ENCODE measurements around the gene MRPL43.

The MRPL43 gene

DNA sequence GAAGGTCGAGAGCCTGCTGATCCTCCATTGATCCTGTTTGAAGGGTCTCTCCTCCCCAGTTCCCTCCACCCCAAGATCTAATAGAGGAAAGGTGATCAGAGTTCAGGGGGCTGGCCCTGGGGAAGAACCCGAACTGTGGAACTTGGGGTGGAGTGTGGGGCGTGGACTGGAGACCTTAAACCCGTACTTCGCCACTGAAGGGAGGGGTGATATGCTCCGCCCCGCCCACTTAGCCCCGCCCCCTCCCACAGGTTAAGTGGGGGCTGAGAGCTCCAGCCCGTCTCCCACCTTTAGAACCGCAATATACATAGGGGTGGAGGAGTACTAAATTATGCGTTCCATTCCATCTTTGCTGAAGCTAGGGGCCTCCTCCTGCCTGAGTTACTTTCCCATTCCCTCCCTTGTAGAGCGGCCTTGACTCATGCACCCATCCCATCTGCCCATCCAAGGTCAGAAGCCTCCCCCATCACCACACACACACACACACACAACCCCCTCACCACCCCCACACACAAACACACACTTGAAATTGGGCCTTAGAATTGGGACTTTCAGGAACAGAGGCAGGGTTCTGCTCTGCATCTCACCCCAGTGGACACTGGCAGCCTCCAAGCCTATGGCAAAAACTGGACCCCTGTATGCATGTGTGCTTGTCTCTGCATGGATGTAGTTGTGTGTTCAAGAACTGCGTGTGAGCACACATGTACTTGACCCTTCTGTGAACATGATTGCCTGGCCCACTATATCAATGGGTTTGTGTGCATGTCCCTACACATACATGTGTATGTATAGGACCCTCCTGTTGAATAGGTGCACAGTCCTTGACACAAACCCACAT, 17.0 kb downstream of the MRPL43 start:
- H3K4me3 ChIP-seq (replicated peaks in 1 of 2; ENCODE audit: low read depth in 2 of 2, low read length in 2 of 2), result peak overlapping the region; percentile 58 to 62
- DNase-seq (ENCODE audit: low read depth in 2 of 2), result no peak
- TF ChIP-seq, protein P1, sequence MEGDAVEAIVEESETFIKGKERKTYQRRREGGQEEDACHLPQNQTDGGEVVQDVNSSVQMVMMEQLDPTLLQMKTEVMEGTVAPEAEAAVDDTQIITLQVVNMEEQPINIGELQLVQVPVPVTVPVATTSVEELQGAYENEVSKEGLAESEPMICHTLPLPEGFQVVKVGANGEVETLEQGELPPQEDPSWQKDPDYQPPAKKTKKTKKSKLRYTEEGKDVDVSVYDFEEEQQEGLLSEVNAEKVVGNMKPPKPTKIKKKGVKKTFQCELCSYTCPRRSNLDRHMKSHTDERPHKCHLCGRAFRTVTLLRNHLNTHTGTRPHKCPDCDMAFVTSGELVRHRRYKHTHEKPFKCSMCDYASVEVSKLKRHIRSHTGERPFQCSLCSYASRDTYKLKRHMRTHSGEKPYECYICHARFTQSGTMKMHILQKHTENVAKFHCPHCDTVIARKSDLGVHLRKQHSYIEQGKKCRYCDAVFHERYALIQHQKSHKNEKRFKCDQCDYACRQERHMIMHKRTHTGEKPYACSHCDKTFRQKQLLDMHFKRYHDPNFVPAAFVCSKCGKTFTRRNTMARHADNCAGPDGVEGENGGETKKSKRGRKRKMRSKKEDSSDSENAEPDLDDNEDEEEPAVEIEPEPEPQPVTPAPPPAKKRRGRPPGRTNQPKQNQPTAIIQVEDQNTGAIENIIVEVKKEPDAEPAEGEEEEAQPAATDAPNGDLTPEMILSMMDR (IDR thresholded peaks at IDR 0.05; ENCODE audit: low read depth, low read length), result no peak

DNA sequence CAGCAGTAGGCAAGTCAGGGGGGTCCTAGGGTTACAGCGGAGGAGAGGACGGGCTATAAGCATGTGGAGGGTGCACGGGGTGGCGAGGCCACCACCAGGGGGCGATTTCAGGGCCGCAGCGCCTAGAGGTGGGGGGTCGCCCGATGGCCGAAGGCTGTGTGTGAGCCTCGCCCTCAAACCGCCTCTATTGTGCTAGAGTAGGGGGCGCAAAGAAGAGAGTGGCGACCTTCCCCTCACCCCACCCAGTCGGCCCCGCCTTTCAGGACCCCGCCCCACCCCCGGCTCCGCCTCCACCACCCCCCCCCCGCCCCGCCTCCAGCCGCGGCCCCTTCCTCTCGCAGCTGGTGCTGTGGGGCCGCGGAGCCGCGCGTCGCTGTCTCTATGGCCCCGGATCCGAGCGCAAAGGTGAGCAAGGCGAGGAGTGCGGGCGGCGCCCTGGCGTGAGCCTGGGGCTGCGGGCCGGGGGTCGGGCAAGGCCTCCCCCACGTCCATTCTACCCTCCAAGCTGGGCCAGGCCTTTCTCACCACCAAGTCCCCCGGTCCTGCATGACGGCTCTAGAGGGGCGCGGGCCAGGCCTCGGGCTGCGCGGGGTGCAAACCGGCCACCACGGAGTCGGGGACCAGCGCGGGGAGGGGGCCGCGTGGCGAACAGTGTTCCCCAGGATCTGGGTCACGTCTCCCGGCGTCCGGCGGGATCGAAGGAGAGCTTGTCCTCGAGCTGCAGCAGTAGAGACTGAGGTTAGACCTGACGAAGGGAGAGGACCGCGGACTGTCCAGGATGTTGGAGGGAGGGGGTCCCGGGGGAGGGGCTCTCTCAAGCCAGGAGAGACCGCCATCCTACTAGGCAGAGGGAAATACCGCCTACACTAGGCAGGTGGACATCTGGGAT, 17.9 kb downstream of the MRPL43 start, which contains the start of gene SEMA4G:
Gene SEMA4G, plus strand, starts transcription at position 318 of the 889 bp plus-strand sequence. CDS start 3,409 bp downstream, outside the sequence.
- TF ChIP-seq, protein P1 (IDR thresholded peaks at IDR 0.05; ENCODE audit: low read depth, low read length), result peak; percentile 88
- H3K4me3 ChIP-seq (replicated peaks in 1 of 2; ENCODE audit: low read depth in 2 of 2, low read length in 2 of 2), result peak within 1 kb of the TSS; percentile 58 to 62
- DNase-seq (ENCODE audit: low read depth in 2 of 2), result peak; percentile 27 to 33

DNA sequence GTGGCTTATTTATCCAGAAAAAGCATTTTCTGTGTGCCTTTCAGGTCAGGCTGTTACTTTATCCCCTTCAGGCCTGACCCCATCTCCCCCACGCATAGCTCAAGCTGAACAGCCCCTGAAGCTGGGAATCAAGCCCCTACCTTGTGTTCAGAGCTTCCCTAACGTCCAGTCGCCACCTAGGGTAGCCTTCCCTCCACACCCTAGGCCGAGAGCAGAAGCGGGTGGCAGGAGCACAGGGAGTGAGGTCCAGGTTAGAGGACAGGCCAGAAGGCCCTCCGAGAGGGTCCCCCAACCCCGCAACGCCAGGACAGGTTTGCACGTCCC, 18.5 kb downstream of the MRPL43 start:
- DNase-seq (ENCODE audit: low read depth in 2 of 2), result no peak
- peak overlapping the region; percentile 58 to 62 for H3K4me3 ChIP-seq (replicated peaks in 1 of 2; ENCODE audit: low read depth in 2 of 2, low read length in 2 of 2)
- TF ChIP-seq, protein P1 (IDR thresholded peaks at IDR 0.05; ENCODE audit: low read depth, low read length), result no peak

DNA sequence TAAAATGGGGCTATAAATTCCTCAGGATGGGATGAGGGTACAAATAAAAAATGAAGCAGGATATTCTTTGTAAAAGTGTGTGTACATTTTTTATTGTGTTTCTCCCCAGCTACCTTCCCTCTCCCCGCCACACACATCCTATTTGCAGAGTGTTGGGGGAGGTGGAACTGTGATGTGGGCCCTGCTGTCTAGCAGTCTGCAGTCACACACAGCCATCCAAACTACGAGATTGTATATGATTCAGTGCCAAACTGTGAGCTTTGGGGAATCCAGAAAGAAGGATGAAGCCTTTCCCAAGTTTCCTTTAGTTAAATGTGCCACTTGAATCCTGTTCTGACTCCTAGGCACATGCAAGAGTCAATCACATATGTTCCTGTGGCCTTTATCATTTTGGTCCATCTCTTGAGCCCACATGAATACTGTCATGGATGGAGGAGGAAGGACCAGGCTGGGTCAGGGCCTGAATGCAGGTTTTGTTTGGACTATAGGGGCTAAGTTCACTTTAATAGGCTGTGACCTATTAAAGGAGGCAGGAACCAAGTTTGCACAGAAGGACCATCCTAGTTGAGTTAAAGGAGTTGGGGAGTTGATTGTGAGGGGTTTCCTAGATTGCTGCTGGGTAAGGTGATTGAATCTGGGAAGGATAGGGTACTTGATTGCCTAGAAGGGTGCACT, 19.1 kb downstream of the MRPL43 start:
- TF ChIP-seq, protein P1 (IDR thresholded peaks at IDR 0.05; ENCODE audit: low read depth, low read length), result no peak
- H3K4me3 ChIP-seq (replicated peaks in 1 of 2; ENCODE audit: low read depth in 2 of 2, low read length in 2 of 2), result no peak overlapping the region
- no peak for DNase-seq (ENCODE audit: low read depth in 2 of 2)

DNA sequence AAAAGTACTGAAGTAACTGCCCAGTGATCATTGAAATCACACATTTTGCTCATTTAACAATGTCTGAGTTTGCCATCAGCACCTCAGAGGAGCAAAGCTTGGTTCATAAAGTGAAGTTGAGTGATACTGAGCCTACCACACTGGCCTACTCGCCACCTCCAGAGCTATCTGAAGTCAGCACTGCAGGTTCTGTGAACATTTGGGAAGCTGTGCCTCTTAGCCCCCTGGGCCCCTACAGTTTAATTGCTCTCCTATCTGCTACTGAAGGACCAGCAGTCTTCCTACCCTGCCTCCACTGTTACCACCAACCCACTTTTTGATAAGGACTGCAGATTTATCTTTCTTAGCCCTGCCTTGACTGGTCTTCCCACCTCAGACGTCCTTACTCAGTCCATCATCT, 20.0 kb downstream of the MRPL43 start:
- no peak for DNase-seq (ENCODE audit: low read depth in 2 of 2)
- TF ChIP-seq, protein P1 (IDR thresholded peaks at IDR 0.05; ENCODE audit: low read depth, low read length), result no peak
- H3K4me3 ChIP-seq (replicated peaks in 1 of 2; ENCODE audit: low read depth in 2 of 2, low read length in 2 of 2), result no peak overlapping the region

DNA sequence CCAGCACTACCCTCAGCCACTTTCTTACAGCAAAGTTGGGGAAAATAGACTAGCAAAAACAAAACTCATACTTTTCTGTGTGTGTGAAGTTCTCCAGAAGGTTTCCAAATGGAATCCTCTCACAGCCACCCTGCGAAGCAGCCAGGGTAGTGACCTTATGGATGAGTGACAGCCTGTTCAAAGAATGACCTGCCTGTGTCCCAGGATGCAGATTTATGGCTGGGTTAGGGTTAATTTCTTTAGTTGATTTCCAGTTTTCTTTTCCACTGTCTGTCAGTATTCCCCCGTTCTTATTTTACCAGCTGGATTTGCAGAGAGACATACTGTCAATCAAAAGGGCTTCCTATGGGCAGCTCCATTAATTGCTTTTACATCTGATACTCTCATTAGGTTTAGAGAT, 20.4 kb downstream of the MRPL43 start:
- TF ChIP-seq, protein P1 (IDR thresholded peaks at IDR 0.05; ENCODE audit: low read depth, low read length), result no peak

More for the DNA sequence above, 20.4 kb downstream of the MRPL43 start:
- H3K4me3 ChIP-seq (replicated peaks in 1 of 2; ENCODE audit: low read depth in 2 of 2, low read length in 2 of 2), result no peak overlapping the region
- no peak for DNase-seq (ENCODE audit: low read depth in 2 of 2)
